H9 (cell line): ENCODE measurements around the gene IER3. TPM values are rescaled to one million over a fixed set of nuclear protein-coding genes. Genes with fewer than 3 reads are reported as not detected.

Experiments
- DNase-seq: peaks from one replicate; pipeline ENCODE4 v3.0.0-alpha.2; 2017
- H2AFZ ChIP-seq: one replicate; pipeline ENCODE4 v1.6.1; 2013; ENCODE audit warnings: mild to moderate bottlenecking, low read length, control low read depth, moderate library complexity
- H2AK5ac ChIP-seq: 2 replicates; pipeline ENCODE4 v1.6.1; 2013; ENCODE audit warnings: low read length, control low read depth, mixed read lengths; ENCODE audit not compliant: insufficient read length
- H2BK120ac ChIP-seq: one replicate; pipeline ENCODE4 v1.6.1; 2013; ENCODE audit warnings: low read depth, mild to moderate bottlenecking, low read length, control low read depth, inconsistent platforms; ENCODE audit not compliant: poor library complexity, severe bottlenecking
- H2BK12ac ChIP-seq: 2 replicates; pipeline ENCODE4 v1.6.1; 2013; ENCODE audit warnings: low read length, control low read depth, mixed read lengths, low read depth; ENCODE audit not compliant: insufficient read length
- H2BK15ac ChIP-seq: 2 replicates; pipeline ENCODE4 v1.6.1; 2013; ENCODE audit warnings: low read depth, low read length, control low read depth
- H2BK20ac ChIP-seq: one replicate; pipeline ENCODE4 v1.6.1; 2013; ENCODE audit warnings: low read depth, mild to moderate bottlenecking, low read length, control low read depth, inconsistent platforms; ENCODE audit not compliant: poor library complexity, severe bottlenecking
- H2BK5ac ChIP-seq: 2 replicates; pipeline ENCODE4 v1.6.1; 2013; ENCODE audit warnings: low read length, control low read depth, mixed read lengths; ENCODE audit not compliant: insufficient read length
- H3K14ac ChIP-seq: 2 replicates; pipeline ENCODE4 v1.6.1; 2013; ENCODE audit warnings: low read length, control low read depth; ENCODE audit not compliant: insufficient read depth
- H3K18ac ChIP-seq: 2 replicates; pipeline ENCODE4 v1.6.1; 2013; ENCODE audit warnings: low read depth, mild to moderate bottlenecking, mixed read lengths, low read length, control low read depth; ENCODE audit not compliant: insufficient read length
- H3K23ac ChIP-seq: 2 replicates; pipeline ENCODE4 v1.6.1; 2013; ENCODE audit warnings: low read length, control low read depth, mixed read lengths, low read depth; ENCODE audit not compliant: insufficient read length
- H3K23me2 ChIP-seq: 2 replicates; pipeline ENCODE4 v1.6.1; 2013; ENCODE audit warnings: low read depth, mild to moderate bottlenecking, mixed read lengths, low read length, control low read depth; ENCODE audit not compliant: insufficient read length, poor library complexity, severe bottlenecking
- H3K27ac ChIP-seq: 2 replicates; pipeline ENCODE4 v1.5.1; 2013; ENCODE audit warnings: low read length, control low read depth, mixed read lengths, low read depth; ENCODE audit not compliant: insufficient read length
- H3K27me3 ChIP-seq: 2 replicates; pipeline ENCODE4 v1.6.1; 2013; ENCODE audit warnings: low read length, control low read depth, inconsistent platforms; ENCODE audit not compliant: insufficient read depth
- H3K4ac ChIP-seq: 2 replicates; pipeline ENCODE4 v1.6.1; 2013; ENCODE audit warnings: low read depth, mild to moderate bottlenecking, control low read depth, inconsistent platforms, low read length, moderate library complexity
- H3K4me1 ChIP-seq: 2 replicates; pipeline ENCODE4 v1.6.1; 2013; ENCODE audit warnings: low read length, control low read depth, inconsistent platforms; ENCODE audit not compliant: insufficient read depth
- H3K4me2 ChIP-seq: 2 replicates; pipeline ENCODE4 v1.6.1; 2013; ENCODE audit warnings: low read length, control low read depth, mixed read lengths; ENCODE audit not compliant: insufficient read length, insufficient read depth
- H3K56ac ChIP-seq: 2 replicates; pipeline ENCODE4 v1.6.1; 2013; ENCODE audit warnings: low read depth, mild to moderate bottlenecking, mixed read lengths, low read length, control low read depth; ENCODE audit not compliant: insufficient read length
- H3K79me1 ChIP-seq: 2 replicates; pipeline ENCODE4 v1.6.1; 2013; ENCODE audit warnings: low read depth, mild to moderate bottlenecking, moderate library complexity, low read length, control low read depth, inconsistent platforms; ENCODE audit not compliant: insufficient read depth, poor library complexity, severe bottlenecking
- H3K79me2 ChIP-seq: 2 replicates; pipeline ENCODE4 v1.6.1; 2013; ENCODE audit warnings: low read length, control low read depth, inconsistent platforms; ENCODE audit not compliant: insufficient read depth
- H3K9ac ChIP-seq: 2 replicates; pipeline ENCODE4 v1.6.1; 2013; ENCODE audit warnings: low read length, control low read depth, mixed read lengths; ENCODE audit not compliant: insufficient read length; ENCODE audit errors: extremely low read depth
- H3K9me3 ChIP-seq: one replicate; pipeline ENCODE4 v1.6.1; 2013; ENCODE audit warnings: low read depth, low read length, inconsistent platforms; ENCODE audit not compliant: control insufficient read depth
- H3T11ph ChIP-seq: one replicate; pipeline ENCODE4 v1.6.1; 2013; ENCODE audit warnings: mild to moderate bottlenecking, low read length, control low read depth, inconsistent platforms
- H4K20me1 ChIP-seq: one replicate; pipeline ENCODE4 v1.6.1; 2013; ENCODE audit not compliant: control insufficient read depth, insufficient read length, insufficient read depth
- H4K5ac ChIP-seq: 2 replicates; pipeline ENCODE4 v1.6.1; 2013; ENCODE audit warnings: low read depth, mild to moderate bottlenecking, mixed read lengths, low read length, control low read depth; ENCODE audit not compliant: insufficient read length
- H4K8ac ChIP-seq: replicated peaks from 2 replicates; pipeline ENCODE4 v1.6.1; 2013; ENCODE audit warnings: low read length, control low read depth, mixed read lengths, low read depth; ENCODE audit not compliant: insufficient read length
- H4K91ac ChIP-seq: 2 replicates; pipeline ENCODE4 v1.6.1; 2013; ENCODE audit warnings: low read depth, mild to moderate bottlenecking, moderate library complexity, mixed read lengths, low read length, control low read depth; ENCODE audit not compliant: insufficient read length
- H3K27ac Mint-ChIP-seq, 3 experiments: 2 replicates in 2 of 3; 3 replicates in 1 of 3; pipeline ENCODE4 v1.8.0; 2020 to 2021; ENCODE audit warnings: mixed read lengths in 3 of 3, mild to moderate bottlenecking in 1 of 3, moderate library complexity in 1 of 3
- H3K27me3 Mint-ChIP-seq: 2 replicates; pipeline ENCODE4 v1.8.0; 2021; ENCODE audit warnings: low read depth, mild to moderate bottlenecking, moderate library complexity, mixed read lengths
- H3K36me3 Mint-ChIP-seq, 3 experiments: 2 replicates in 2 of 3; 3 replicates in 1 of 3; pipeline ENCODE4 v1.8.0; 2020 to 2021; ENCODE audit warnings: low read depth in 3 of 3, mixed read lengths in 3 of 3; ENCODE audit not compliant: insufficient read depth in 1 of 3
- H3K4me1 Mint-ChIP-seq, 2 experiments: 2 replicates each; pipeline ENCODE4 v1.8.0; 2020; ENCODE audit warnings: mixed read lengths in 2 of 2
- H3K4me3 Mint-ChIP-seq, 2 experiments: 2 replicates in 1 of 2; 3 replicates in 1 of 2; pipeline ENCODE4 v1.8.0; 2020 to 2021; ENCODE audit warnings: mild to moderate bottlenecking in 2 of 2, mixed read lengths in 2 of 2, moderate library complexity in 1 of 2
- H3K9me3 Mint-ChIP-seq, 2 experiments: 2 replicates in 1 of 2; 3 replicates in 1 of 2; pipeline ENCODE4 v1.8.0; 2020; ENCODE audit warnings: mild to moderate bottlenecking in 2 of 2, mixed read lengths in 2 of 2, moderate library complexity in 1 of 2
- WGBS: extraction: QIAGEN DNeasy Blood & Tissue Kit; methylation state at CpG from one replicate; pipeline ENCODE4 v1.1.7; 2013; ENCODE audit warnings: missing lambda C conversion rate, low lambda C conversion rate, mixed read lengths; ENCODE audit not compliant: insufficient read length; ENCODE audit errors: extremely low coverage; 5-methylcytosine and 5-hydroxymethylcytosine counted together
- total RNA-seq: library from RNA; stranded (reverse); gene quantifications from 2 replicates; pipeline ENCODE4 v1.2.1, GENCODE V29; 2021
- TF ChIP-seq, protein P1 (sequence below): fragments of 200-600 bp; sonication (generic); conservative IDR thresholded peaks from 3 replicates; pipeline ENCODE4 v1.8.0; 2021; ENCODE audit warnings: antibody characterized with exemption, mild to moderate bottlenecking

IER3 gene
- total RNA-seq, 1 experiment from 2014 or later: 43.5 TPM

DNA sequence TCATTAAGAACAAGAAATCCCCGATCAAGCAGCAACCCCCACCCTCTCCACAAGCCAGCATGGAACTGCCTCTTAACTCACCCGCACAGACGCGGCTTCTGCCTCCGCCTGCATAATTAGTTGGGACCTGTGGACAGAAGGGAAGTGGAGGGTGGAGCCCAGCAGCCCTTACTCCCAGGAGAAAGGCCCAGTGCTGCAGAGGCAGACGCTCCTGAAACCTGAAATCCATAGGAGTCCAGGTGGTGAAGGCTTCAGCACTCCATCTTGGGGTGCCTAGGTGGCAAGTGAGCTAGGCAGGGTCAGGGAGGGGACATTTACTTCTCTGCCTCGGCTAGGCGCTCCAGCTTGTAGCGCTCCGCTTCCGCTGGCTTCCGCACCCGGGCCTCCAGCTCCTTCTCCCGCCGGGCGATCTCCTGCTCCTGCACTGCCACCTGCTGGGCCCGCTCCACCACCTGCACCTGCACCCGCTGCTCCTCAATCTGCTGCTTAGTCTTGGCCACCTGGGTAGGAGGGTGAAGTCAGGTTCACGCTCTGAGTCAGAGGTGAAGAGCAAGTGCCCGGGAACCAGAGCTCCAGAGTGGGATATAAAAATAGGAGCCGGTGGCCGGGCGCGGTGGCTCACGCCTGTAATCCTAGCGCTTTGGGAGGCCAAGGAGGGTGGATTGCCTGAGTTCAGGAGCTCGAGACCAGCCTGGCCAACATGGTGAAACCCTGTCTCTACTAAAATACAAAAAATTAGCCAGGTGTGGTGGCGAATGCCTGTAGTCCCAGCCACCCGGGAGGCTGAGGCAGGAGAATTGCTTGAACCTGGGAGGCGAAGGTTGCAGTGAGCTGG is 13.5 kb downstream of the IER3 start:
- Mint-ChIP-seq H3K36me3 (peaks cover 23 to 71% (median 46%) of the 10 kb centered on the region in 3 experiments), H3K9me3 (no peaks in the 10 kb centered on the region), H3K27ac (peak overlapping the region in 2 of 3 experiments; percentile 38 to 46; a peak in 3 of 7 replicates), H3K4me3 (no peak overlapping the region), H3K4me1 (peaks cover 2% of the 10 kb centered on the region in 2 experiments; a peak in 1 of 4 replicates), H3K27me3 (peaks cover 3% of the 10 kb centered on the region; the same call in 1 of the 2 replicates)
- no peak overlapping the region for H3K4ac ChIP-seq
- no peak overlapping the region for H3K23ac ChIP-seq
- H4K8ac ChIP-seq: no peak overlapping the region
- no peak overlapping the region for H3K4me2 ChIP-seq
- no peak overlapping the region for H3T11ph ChIP-seq
- H3K9me3 ChIP-seq: no peaks in the 10 kb centered on the region
- no peak overlapping the region for H3K14ac ChIP-seq
- no peaks in the 10 kb centered on the region for H3K79me1 ChIP-seq
- no peak overlapping the region for H2BK20ac ChIP-seq
- no peak overlapping the region for H2BK5ac ChIP-seq
- H2AK5ac ChIP-seq: no peak overlapping the region
- H3K56ac ChIP-seq: no peak overlapping the region
- no peak overlapping the region for H3K27ac ChIP-seq
- no peaks in the 10 kb centered on the region for H3K79me2 ChIP-seq
- no peaks in the 10 kb centered on the region for H3K4me1 ChIP-seq
- peak; percentile 92 for DNase-seq
- no peak overlapping the region for H3K9ac ChIP-seq
- no peak overlapping the region for H2BK15ac ChIP-seq
- no CpG with 5 or more reads among the region's 30 CpGs for WGBS
- TF ChIP-seq, protein P1, sequence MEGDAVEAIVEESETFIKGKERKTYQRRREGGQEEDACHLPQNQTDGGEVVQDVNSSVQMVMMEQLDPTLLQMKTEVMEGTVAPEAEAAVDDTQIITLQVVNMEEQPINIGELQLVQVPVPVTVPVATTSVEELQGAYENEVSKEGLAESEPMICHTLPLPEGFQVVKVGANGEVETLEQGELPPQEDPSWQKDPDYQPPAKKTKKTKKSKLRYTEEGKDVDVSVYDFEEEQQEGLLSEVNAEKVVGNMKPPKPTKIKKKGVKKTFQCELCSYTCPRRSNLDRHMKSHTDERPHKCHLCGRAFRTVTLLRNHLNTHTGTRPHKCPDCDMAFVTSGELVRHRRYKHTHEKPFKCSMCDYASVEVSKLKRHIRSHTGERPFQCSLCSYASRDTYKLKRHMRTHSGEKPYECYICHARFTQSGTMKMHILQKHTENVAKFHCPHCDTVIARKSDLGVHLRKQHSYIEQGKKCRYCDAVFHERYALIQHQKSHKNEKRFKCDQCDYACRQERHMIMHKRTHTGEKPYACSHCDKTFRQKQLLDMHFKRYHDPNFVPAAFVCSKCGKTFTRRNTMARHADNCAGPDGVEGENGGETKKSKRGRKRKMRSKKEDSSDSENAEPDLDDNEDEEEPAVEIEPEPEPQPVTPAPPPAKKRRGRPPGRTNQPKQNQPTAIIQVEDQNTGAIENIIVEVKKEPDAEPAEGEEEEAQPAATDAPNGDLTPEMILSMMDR: peak; percentile 71
- no peak overlapping the region for H4K5ac ChIP-seq
- H2BK120ac ChIP-seq: no peak overlapping the region
- H3K23me2 ChIP-seq: no peaks in the 10 kb centered on the region
- no peak overlapping the region for H2AFZ ChIP-seq
- no peak overlapping the region for H2BK12ac ChIP-seq
- H3K27me3 ChIP-seq: no peaks in the 10 kb centered on the region
- H4K91ac ChIP-seq: no peak overlapping the region
- no peaks in the 10 kb centered on the region for H4K20me1 ChIP-seq
- no peak overlapping the region for H3K18ac ChIP-seq
